Measurements from ENCODE around the gene RGS6.

GRCh38 chr14:72222046-72222445, 289.8 kb downstream of the RGS6 start:
- TF ChIP-seq ZNF274 (IDR thresholded peaks at IDR 0.05; ENCODE audit: low read depth, low read length): no peak
- no peak for TF ChIP-seq YY1 (IDR thresholded peaks at IDR 0.05; ENCODE audit: insufficient read depth, insufficient read length)
